Measurements from ENCODE around the gene CFAP43. TPM values are rescaled to one million over a fixed set of nuclear protein-coding genes. Genes with fewer than 3 reads are reported as not detected.

The CFAP43 gene
- total RNA-seq, 2 donors from 2014 or later: 2.6 to 4.1 TPM

DNA sequence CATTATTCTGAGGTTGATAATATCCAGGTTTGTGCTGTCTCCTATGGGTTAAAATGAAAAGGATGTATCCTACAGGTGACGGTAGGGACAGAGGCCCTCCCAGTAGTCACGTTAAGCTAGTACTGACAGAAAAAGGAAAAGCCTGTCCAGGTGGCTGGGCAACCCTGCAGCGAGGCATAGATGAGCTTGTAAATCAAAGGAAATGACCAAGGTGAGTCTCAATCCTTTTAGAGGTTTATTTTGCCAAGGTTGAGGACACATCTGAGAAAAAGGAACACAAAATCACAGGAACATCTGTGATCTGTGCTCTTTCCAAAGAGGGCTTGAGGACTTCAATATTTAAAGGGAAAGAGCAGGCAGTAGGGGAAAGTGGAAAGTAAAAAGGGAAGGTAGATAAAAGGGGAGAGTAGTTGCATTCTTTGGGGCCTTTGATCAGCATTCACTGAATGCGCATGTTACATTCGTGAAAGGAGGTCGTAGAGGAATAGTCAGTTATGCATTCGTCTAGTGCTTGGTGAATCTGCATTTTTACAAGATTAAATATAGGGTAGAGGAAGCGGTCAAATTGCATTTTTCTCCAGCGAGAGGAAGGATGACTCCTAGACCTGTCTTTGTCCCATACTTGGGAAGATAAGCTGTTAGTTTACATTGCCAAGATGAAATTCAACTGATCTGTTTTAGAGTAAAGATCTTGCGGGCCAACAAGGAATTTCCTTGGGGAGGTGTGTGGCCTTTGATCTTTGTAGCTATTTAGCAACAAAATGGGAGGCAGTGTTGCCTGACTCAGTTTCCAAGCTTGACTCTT is 21.6 kb upstream of the CFAP43 start:
- Mint-ChIP-seq H3K4me3 (peak overlapping the region; percentile 76), H3K27me3 (ENCODE audit: insufficient read depth) (no peaks in the 10 kb centered on the region), H3K9me3 (peaks cover 18% of the 10 kb centered on the region), H3K4me1 (peaks cover 42% of the 10 kb centered on the region), H3K36me3 (ENCODE audit: low read depth) (peaks cover 15% of the 10 kb centered on the region), H3K27ac (peak overlapping the region; percentile 66)
- TF ChIP-seq, protein P1, sequence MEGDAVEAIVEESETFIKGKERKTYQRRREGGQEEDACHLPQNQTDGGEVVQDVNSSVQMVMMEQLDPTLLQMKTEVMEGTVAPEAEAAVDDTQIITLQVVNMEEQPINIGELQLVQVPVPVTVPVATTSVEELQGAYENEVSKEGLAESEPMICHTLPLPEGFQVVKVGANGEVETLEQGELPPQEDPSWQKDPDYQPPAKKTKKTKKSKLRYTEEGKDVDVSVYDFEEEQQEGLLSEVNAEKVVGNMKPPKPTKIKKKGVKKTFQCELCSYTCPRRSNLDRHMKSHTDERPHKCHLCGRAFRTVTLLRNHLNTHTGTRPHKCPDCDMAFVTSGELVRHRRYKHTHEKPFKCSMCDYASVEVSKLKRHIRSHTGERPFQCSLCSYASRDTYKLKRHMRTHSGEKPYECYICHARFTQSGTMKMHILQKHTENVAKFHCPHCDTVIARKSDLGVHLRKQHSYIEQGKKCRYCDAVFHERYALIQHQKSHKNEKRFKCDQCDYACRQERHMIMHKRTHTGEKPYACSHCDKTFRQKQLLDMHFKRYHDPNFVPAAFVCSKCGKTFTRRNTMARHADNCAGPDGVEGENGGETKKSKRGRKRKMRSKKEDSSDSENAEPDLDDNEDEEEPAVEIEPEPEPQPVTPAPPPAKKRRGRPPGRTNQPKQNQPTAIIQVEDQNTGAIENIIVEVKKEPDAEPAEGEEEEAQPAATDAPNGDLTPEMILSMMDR (conservative IDR thresholded peaks at IDR 0.05): no peak
- Histone ChIP-seq H3K4me1 (ENCODE audit: control insufficient read depth, insufficient read depth, low read length) (peaks cover 16% of the 10 kb centered on the region), H3K9ac (ENCODE audit: extremely low read depth, low read length, poor library complexity, severe bottlenecking) (no peak overlapping the region), H3K36me3 (ENCODE audit: control insufficient read depth, insufficient read depth, low read length) (peaks cover 19% of the 10 kb centered on the region), H3K27ac (ENCODE audit: low read depth, low read length) (no peak overlapping the region), H3K4me3 (ENCODE audit: low read length) (peak overlapping the region; percentile 89), H3K9me3 (ENCODE audit: control insufficient read depth, low read length) (peaks cover 15% of the 10 kb centered on the region), H3K27me3 (ENCODE audit: control insufficient read depth, insufficient read depth, low read length, poor library complexity, severe bottlenecking) (no peaks in the 10 kb centered on the region)
- WGBS, 2 experiments (ENCODE audit: insufficient coverage in 1 of 2, insufficient read length in 1 of 2): 8 to 16% methylated on average over 9 to 10 of the region's 10 CpGs
- DNase-seq: peak; percentile 69

DNA sequence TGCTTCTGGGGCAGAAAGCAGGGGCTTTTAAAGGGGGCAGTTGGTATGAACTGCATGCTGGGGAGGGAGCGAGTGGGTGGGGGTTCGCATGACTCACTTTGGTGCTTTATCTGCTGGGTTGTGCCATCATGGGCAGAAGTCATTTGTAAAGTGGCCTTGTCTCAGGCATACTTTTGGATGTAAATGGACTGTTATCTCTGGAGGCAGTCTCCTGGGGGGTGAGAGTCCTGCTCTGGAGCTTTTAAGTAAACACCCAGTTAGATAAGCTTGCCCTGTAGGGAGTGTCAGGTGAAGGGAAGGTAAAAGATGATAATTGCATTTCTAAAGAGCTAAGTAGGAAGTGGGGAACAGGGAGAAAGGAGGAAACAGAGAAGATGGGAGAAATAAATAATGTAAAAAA is 20.9 kb upstream of the CFAP43 start:
- TF ChIP-seq, protein P1 (conservative IDR thresholded peaks at IDR 0.05): no peak
- Mint-ChIP-seq H3K27me3 (ENCODE audit: insufficient read depth) (no peaks in the 10 kb centered on the region), H3K27ac (no peak overlapping the region), H3K4me1 (peaks cover 42% of the 10 kb centered on the region), H3K9me3 (peaks cover 23% of the 10 kb centered on the region), H3K36me3 (ENCODE audit: low read depth) (peaks cover 13% of the 10 kb centered on the region), H3K4me3 (peak overlapping the region; percentile 76)
- Histone ChIP-seq H3K36me3 (ENCODE audit: control insufficient read depth, insufficient read depth, low read length) (peaks cover 13% of the 10 kb centered on the region), H3K27me3 (ENCODE audit: control insufficient read depth, insufficient read depth, low read length, poor library complexity, severe bottlenecking) (no peaks in the 10 kb centered on the region), H3K4me1 (ENCODE audit: control insufficient read depth, insufficient read depth, low read length) (peaks cover 16% of the 10 kb centered on the region), H3K4me3 (ENCODE audit: low read length) (no peak overlapping the region), H3K9me3 (ENCODE audit: control insufficient read depth, low read length) (peaks cover 21% of the 10 kb centered on the region), H3K9ac (ENCODE audit: extremely low read depth, low read length, poor library complexity, severe bottlenecking) (no peak overlapping the region), H3K27ac (ENCODE audit: low read depth, low read length) (no peak overlapping the region)
- peak; percentile 78 for DNase-seq
- WGBS, 2 experiments (ENCODE audit: insufficient coverage in 1 of 2, insufficient read length in 1 of 2): 4 to 29% methylated on average over 2 of the region's 2 CpGs

DNA sequence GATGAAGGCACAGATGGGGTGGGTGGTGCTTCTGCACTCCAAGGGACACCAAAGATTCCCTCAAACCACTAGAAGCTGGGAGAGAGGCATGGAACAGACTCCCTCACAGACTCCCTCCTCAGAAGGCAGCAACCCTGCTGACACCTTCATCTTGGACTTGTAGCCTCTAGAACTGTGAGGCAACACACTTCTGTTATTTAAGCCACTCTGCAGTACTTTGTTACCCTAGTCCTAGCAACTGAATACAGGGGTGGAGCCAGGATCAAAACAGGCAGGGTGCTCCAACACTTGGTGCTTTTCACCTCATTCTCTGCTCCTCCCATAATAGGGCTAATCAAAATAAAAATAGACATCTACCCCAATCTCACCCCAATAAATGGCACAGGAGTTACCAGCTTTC is 20.2 kb upstream of the CFAP43 start:
- no peak overlapping the region for H3K27ac Mint-ChIP-seq
- peak overlapping the region; percentile 76 for H3K4me3 Mint-ChIP-seq
- H3K36me3 ChIP-seq (ENCODE audit: control insufficient read depth, insufficient read depth, low read length): peaks cover 6% of the 10 kb centered on the region
- no peak overlapping the region for H3K9ac ChIP-seq (ENCODE audit: extremely low read depth, low read length, poor library complexity, severe bottlenecking)
- DNase-seq: no peak
- H3K4me3 ChIP-seq (ENCODE audit: low read length): peak overlapping the region; percentile 36
- no peak overlapping the region for H3K27ac ChIP-seq (ENCODE audit: low read depth, low read length)
- H3K36me3 Mint-ChIP-seq (ENCODE audit: low read depth): peaks cover 11% of the 10 kb centered on the region
- peaks cover 29% of the 10 kb centered on the region for H3K9me3 Mint-ChIP-seq
- H3K27me3 Mint-ChIP-seq (ENCODE audit: insufficient read depth): no peaks in the 10 kb centered on the region
- H3K27me3 ChIP-seq (ENCODE audit: control insufficient read depth, insufficient read depth, low read length, poor library complexity, severe bottlenecking): no peaks in the 10 kb centered on the region
- H3K4me1 Mint-ChIP-seq: peaks cover 42% of the 10 kb centered on the region
- H3K4me1 ChIP-seq (ENCODE audit: control insufficient read depth, insufficient read depth, low read length): peaks cover 16% of the 10 kb centered on the region
- TF ChIP-seq, protein P1 (conservative IDR thresholded peaks at IDR 0.05): no peak
- H3K9me3 ChIP-seq (ENCODE audit: control insufficient read depth, low read length): peaks cover 28% of the 10 kb centered on the region
